ENCODE measurements around the gene CAMK2B. TPM values are rescaled to one million over a fixed set of nuclear protein-coding genes. Genes with fewer than 3 reads are reported as not detected.

CAMK2B gene
- total RNA-seq, 1 experiment from 2014 or later = not detected

DNA sequence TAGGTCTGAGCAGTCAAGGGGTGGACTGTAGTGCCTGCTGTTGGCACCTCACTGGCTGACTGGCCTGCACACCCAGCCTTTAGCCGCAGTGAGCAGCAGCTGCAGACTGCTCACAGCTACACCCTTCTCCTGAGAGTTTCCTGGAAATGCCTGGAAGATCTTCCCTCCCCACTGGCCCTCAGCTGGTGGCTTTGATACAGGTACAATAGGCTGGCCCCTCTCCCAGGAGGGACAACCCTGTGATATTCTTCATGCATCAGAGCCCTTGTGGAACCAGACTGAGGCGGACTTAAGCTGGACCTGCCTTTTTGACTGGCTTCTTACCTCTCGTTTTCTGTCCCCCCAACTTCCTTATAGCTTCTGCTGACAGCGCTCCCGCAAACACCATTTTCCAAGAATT is 142.6 kb downstream of the CAMK2B start:
- no peak overlapping the region for H3K27ac Mint-ChIP-seq (ENCODE audit: unreplicated experiment)
- H3K4me1 Mint-ChIP-seq (ENCODE audit: low read depth, unreplicated experiment) = no peaks in the 10 kb centered on the region
- no peaks in the 10 kb centered on the region for H3K36me3 Mint-ChIP-seq (ENCODE audit: insufficient read depth, unreplicated experiment)
- H3K27me3 ChIP-seq (replicated peaks; ENCODE audit: control insufficient read depth, insufficient read depth, low read length) = no peaks in the 10 kb centered on the region; the same call in 1 of the 2 replicates
- no peak overlapping the region for H3K4me3 ChIP-seq (ENCODE audit: low read depth, low read length)
- H3K27me3 Mint-ChIP-seq (ENCODE audit: insufficient read depth, unreplicated experiment) = peaks cover 8% of the 10 kb centered on the region
- DNase-seq = no peak
- H3K4me3 Mint-ChIP-seq (ENCODE audit: unreplicated experiment) = no peak overlapping the region
- H3K9me3 Mint-ChIP-seq (ENCODE audit: unreplicated experiment) = no peaks in the 10 kb centered on the region
- peaks cover 5% of the 10 kb centered on the region; the same call in 1 of the 2 replicates for H3K9me3 ChIP-seq
- TF ChIP-seq, protein P1, sequence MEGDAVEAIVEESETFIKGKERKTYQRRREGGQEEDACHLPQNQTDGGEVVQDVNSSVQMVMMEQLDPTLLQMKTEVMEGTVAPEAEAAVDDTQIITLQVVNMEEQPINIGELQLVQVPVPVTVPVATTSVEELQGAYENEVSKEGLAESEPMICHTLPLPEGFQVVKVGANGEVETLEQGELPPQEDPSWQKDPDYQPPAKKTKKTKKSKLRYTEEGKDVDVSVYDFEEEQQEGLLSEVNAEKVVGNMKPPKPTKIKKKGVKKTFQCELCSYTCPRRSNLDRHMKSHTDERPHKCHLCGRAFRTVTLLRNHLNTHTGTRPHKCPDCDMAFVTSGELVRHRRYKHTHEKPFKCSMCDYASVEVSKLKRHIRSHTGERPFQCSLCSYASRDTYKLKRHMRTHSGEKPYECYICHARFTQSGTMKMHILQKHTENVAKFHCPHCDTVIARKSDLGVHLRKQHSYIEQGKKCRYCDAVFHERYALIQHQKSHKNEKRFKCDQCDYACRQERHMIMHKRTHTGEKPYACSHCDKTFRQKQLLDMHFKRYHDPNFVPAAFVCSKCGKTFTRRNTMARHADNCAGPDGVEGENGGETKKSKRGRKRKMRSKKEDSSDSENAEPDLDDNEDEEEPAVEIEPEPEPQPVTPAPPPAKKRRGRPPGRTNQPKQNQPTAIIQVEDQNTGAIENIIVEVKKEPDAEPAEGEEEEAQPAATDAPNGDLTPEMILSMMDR (IDR thresholded peaks at IDR 0.05; ENCODE audit: insufficient read depth in 1 of 2, low read depth in 1 of 2, low read length in 1 of 2, severe bottlenecking in 1 of 2, unreplicated experiment in 1 of 2) = no peak
- H3K4me1 ChIP-seq = peaks cover 9% of the 10 kb centered on the region; the same call in 1 of the 2 replicates
- BruUV-seq (replicated peaks) = no TSS peak
- POLR2A ChIA-PET = no interaction called here
- CTCF ChIA-PET = no interaction called here
- H3K36me3 ChIP-seq (ENCODE audit: control insufficient read depth, insufficient read depth, low read length) = no peaks in the 10 kb centered on the region
- intact Hi-C loops (cut with micrococcal nuclease; ENCODE audit: unreplicated experiment) = no loop called here

DNA sequence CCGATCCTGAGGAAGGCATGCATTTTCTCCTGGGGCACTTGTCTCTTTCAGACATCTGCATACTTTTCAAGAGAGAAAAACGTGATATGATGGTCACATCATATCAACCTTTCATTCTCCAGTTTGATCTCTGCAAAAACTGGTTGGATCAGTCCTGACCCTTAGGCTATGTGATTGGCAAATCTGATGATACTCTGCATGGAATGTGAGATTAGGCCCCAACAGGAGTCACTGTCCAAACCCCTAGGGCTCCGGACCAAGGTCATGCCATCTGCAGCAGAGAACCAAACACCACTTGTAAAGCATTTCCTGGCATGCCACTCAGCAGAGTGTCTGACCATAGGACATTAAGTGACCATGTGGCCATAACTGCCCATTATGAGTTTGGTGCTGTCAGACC is 144.8 kb downstream of the CAMK2B start:
- H3K27me3 Mint-ChIP-seq (ENCODE audit: insufficient read depth, unreplicated experiment) = peaks cover 10% of the 10 kb centered on the region
- POLR2A ChIA-PET = no interaction called here
- no peaks in the 10 kb centered on the region for H3K4me1 Mint-ChIP-seq (ENCODE audit: low read depth, unreplicated experiment)
- DNase-seq = peak in 1 of 2 experiments; percentile 31
- Histone ChIP-seq H3K9me3 (peaks cover 5% of the 10 kb centered on the region; the same call in 1 of the 2 replicates), H3K4me3 (ENCODE audit: low read depth, low read length) (no peak overlapping the region), H3K27me3 (replicated peaks; ENCODE audit: control insufficient read depth, insufficient read depth, low read length) (no peaks in the 10 kb centered on the region; the same call in 1 of the 2 replicates), H3K4me1 (peaks cover 9% of the 10 kb centered on the region; the same call in 1 of the 2 replicates), H3K36me3 (ENCODE audit: control insufficient read depth, insufficient read depth, low read length) (no peaks in the 10 kb centered on the region)
- BruUV-seq (replicated peaks) = no TSS peak
- no peaks in the 10 kb centered on the region for H3K9me3 Mint-ChIP-seq (ENCODE audit: unreplicated experiment)
- CTCF ChIA-PET = no interaction called here
- H3K36me3 Mint-ChIP-seq (ENCODE audit: insufficient read depth, unreplicated experiment) = no peaks in the 10 kb centered on the region
- H3K4me3 Mint-ChIP-seq (ENCODE audit: unreplicated experiment) = no peak overlapping the region
- H3K27ac Mint-ChIP-seq (ENCODE audit: unreplicated experiment) = no peak overlapping the region
- TF ChIP-seq, protein P1 (IDR thresholded peaks at IDR 0.05; ENCODE audit: insufficient read depth in 1 of 2, low read depth in 1 of 2, low read length in 1 of 2, severe bottlenecking in 1 of 2, unreplicated experiment in 1 of 2) = no peak
- intact Hi-C loops (cut with micrococcal nuclease; ENCODE audit: unreplicated experiment) = no loop called here

DNA sequence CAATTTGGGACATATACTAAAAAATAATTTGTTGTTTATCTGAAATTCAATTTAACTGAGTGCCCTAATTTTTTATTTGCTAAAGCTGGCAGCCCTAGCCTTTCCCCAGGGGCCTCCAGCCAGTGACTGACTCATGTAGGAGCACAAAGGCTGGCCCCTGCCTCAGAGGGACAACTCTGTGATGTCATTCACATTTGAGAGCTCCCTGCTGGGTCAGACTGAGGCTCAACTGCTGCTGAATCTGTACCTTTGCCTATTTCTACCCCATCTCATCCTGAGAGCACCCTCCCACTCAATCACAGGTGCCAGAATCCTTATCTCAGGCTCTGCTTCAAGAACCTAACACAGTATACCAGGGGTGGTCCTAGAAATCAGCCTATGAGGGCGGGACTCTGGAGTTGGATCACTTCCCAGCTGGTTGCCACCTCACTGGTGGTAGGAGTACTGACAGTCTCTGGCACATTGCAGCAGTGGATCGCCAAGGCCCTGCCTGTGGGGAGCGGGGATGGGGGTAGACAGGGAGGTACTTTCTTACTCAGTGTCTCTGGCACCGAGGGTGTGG is 147.7 kb downstream of the CAMK2B start:
- no peaks in the 10 kb centered on the region for H3K9me3 Mint-ChIP-seq (ENCODE audit: unreplicated experiment)
- CTCF ChIA-PET = no interaction called here
- no peaks in the 10 kb centered on the region; the same call in 1 of the 2 replicates for H3K27me3 ChIP-seq (replicated peaks; ENCODE audit: control insufficient read depth, insufficient read depth, low read length)

More for the DNA sequence above, 147.7 kb downstream of the CAMK2B start:
- H3K36me3 Mint-ChIP-seq (ENCODE audit: insufficient read depth, unreplicated experiment) = no peaks in the 10 kb centered on the region
- no peak overlapping the region for H3K27ac Mint-ChIP-seq (ENCODE audit: unreplicated experiment)
- BruUV-seq (replicated peaks) = no TSS peak
- Histone ChIP-seq H3K36me3 (ENCODE audit: control insufficient read depth, insufficient read depth, low read length) (no peaks in the 10 kb centered on the region), H3K4me3 (ENCODE audit: low read depth, low read length) (no peak overlapping the region), H3K4me1 (peaks cover 9% of the 10 kb centered on the region; the same call in 1 of the 2 replicates), H3K9me3 (peaks cover 5% of the 10 kb centered on the region; the same call in 1 of the 2 replicates)
- H3K4me3 Mint-ChIP-seq (ENCODE audit: unreplicated experiment) = no peak overlapping the region
- H3K27me3 Mint-ChIP-seq (ENCODE audit: insufficient read depth, unreplicated experiment) = peaks cover 11% of the 10 kb centered on the region
- TF ChIP-seq, protein P1 (IDR thresholded peaks at IDR 0.05; ENCODE audit: insufficient read depth in 1 of 2, low read depth in 1 of 2, low read length in 1 of 2, severe bottlenecking in 1 of 2, unreplicated experiment in 1 of 2) = no peak
- POLR2A ChIA-PET = no interaction called here
- H3K4me1 Mint-ChIP-seq (ENCODE audit: low read depth, unreplicated experiment) = no peaks in the 10 kb centered on the region
- intact Hi-C loops (cut with micrococcal nuclease; ENCODE audit: unreplicated experiment) = no loop called here
- no peak for DNase-seq

Data from Caco-2 (cell line).